WERI-Rb-1 (cell line): ENCODE measurements around the gene TMEM151A.
A peak's percentile ranks its signal among the peaks of the same experiment; 100 is the strongest.

Experiments
- DNase-seq: peaks from one replicate; pipeline ENCODE4 v3.0.0-alpha.2; 2020
- H3K27ac ChIP-seq: fragments of 250-450 bp; sonication (Bioruptor Pico); 2 replicates; pipeline ENCODE4 v1.5.1; 2020; ENCODE audit warnings: mild to moderate bottlenecking, moderate library complexity
- H3K27me3 ChIP-seq: fragments of 250-450 bp; sonication (Bioruptor Pico); 2 replicates; pipeline ENCODE4 v1.5.1; 2021; ENCODE audit warnings: mild to moderate bottlenecking, low read depth, moderate library complexity; ENCODE audit not compliant: insufficient read depth, severe bottlenecking
- H3K36me3 ChIP-seq: fragments of 250-450 bp; sonication (Bioruptor Pico); 2 replicates; pipeline ENCODE4 v1.5.1; 2020; ENCODE audit warnings: mild to moderate bottlenecking, moderate library complexity
- H3K4me3 ChIP-seq: 2 replicates; pipeline ENCODE4 v1.5.1; 2011; ENCODE audit warnings: low read depth, mild to moderate bottlenecking, control low read depth, low read length
- H3K9me3 ChIP-seq: fragments of 250-450 bp; sonication (Bioruptor Pico); 2 replicates; pipeline ENCODE4 v1.5.1; 2021; ENCODE audit warnings: mild to moderate bottlenecking, moderate library complexity; ENCODE audit not compliant: severe bottlenecking
- CTCF ChIP-seq: IDR thresholded peaks from 2 replicates; pipeline ENCODE4 v1.5.1; 2011; ENCODE audit warnings: low read depth, mild to moderate bottlenecking, control low read depth, inconsistent platforms, low read length

The TMEM151A gene

DNA sequence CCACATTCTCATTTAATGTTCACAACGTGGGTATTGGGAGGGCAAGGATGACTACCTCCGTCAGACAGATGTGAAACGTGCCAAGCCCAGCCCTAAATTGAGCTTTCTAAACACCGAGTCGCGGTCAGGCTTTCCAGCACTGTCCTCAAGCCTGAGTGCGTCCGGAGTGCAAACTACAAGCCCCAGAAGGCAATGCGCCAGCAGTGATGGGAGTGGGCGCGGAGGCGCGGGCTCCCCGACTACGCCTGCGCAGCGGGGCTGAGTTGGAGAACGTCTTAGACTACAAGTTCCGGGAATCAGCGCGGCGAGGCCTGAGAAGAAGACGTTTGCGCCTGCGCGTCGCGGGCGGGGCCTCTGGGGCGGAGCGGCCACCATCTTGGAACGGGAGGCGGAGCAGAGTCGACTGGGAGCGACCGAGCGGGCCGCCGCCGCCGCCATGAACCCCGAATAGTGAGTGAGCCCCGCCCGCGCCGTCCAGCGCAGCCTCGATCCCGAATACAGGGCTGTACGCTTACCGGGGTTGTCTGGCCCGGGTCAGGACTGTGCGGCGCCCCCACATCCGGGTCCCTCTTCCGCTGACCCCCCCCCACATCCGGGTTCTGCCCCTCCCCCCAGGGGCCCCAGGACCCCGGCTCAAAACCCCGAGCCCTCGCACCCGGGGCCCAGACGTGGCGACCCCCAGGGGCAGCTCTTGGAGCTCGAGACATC lies 23.3 kb upstream of the TMEM151A start, which contains the start of gene RAB1B:
TSS of gene RAB1B (plus strand) at position 396 of the 708 bp plus-strand sequence. CDS start at position 437, 41 bp downstream.
- Histone ChIP-seq H3K4me3 (peak within 1 kb of the TSS; percentile 70), H3K36me3 (peaks cover 60% of the 10 kb centered on the region), H3K9me3 (no peaks in the 10 kb centered on the region), H3K27me3 (no peaks in the 10 kb centered on the region), H3K27ac (peak within 1 kb of the TSS; percentile 98)
- no peak for TF ChIP-seq CTCF
- DNase-seq = peak; percentile 99

GRCh38 chr11:66268952-66269905 lies 22.5 kb upstream of the TMEM151A start:
- H3K27me3 ChIP-seq = no peaks in the 10 kb centered on the region
- 0 out of 2 replicates have a peak, but pooled peaks have one; percentile 24 for TF ChIP-seq CTCF
- H3K4me3 ChIP-seq = peak overlapping the region; percentile 70
- H3K36me3 ChIP-seq = peaks cover 65% of the 10 kb centered on the region
- peak overlapping the region; percentile 98 for H3K27ac ChIP-seq
- no peaks in the 10 kb centered on the region for H3K9me3 ChIP-seq
- DNase-seq = peak; percentile 41

DNA sequence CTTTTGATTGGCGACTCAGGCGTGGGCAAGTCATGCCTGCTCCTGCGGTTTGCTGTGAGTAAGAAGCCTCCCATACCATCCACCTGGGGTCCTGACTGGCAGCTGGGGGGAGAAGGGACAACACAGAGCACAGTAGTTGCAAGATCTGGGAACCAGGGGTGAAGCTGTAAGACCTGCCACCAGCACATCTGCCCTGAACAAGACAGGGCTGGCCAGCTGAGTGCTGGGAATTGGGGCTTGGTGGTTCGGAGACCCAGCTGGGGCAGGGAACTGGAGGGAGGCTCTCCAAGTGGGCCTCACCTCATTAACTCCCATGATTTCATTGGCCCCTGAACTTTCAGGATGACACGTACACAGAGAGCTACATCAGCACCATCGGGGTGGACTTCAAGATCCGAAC lies 19.9 kb upstream of the TMEM151A start:
- peaks cover 55% of the 10 kb centered on the region for H3K36me3 ChIP-seq

DNA sequence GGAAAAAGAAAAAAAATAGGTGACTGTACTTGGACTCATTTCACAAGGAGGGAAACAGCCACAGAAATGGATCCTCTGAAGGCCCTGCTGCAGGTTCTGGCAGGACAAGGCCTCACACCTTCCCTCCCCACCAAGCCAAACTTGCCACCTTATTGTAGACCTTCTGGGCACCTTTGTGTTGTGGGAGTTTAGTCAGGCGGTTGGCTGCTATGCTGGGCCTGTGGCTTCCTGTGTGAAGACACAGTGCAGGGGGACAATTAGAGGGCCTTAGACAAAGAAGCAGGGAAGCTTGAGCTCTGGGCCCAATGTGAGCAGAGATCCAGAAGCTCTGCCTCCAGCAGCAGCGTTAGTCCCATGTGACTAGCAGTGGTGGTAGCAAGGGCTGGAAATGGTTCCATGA lies 19.1 kb upstream of the TMEM151A start:
- H3K9me3 ChIP-seq = no peaks in the 10 kb centered on the region
- no peak for DNase-seq
- H3K4me3 ChIP-seq = no peak overlapping the region
- H3K27ac ChIP-seq = no peak overlapping the region
- TF ChIP-seq CTCF = no peak
- H3K27me3 ChIP-seq = no peaks in the 10 kb centered on the region
- peaks cover 50% of the 10 kb centered on the region for H3K36me3 ChIP-seq

More for the DNA sequence above, 19.9 kb upstream of the TMEM151A start:
- DNase-seq = no peak
- no peaks in the 10 kb centered on the region for H3K27me3 ChIP-seq
- H3K4me3 ChIP-seq = no peak overlapping the region
- no peak for TF ChIP-seq CTCF
- H3K27ac ChIP-seq = no peak overlapping the region
- no peaks in the 10 kb centered on the region for H3K9me3 ChIP-seq

GRCh38 chr11:66274219-66274618 lies 17.5 kb upstream of the TMEM151A start:
- H3K27me3 ChIP-seq = no peaks in the 10 kb centered on the region
- no peak overlapping the region for H3K4me3 ChIP-seq
- no peak overlapping the region for H3K27ac ChIP-seq
- H3K36me3 ChIP-seq = peaks cover 50% of the 10 kb centered on the region
- DNase-seq = no peak
- H3K9me3 ChIP-seq = no peaks in the 10 kb centered on the region
- TF ChIP-seq CTCF = no peak
